IPS-20b (cell line): ENCODE data around the gene USF2.
"Not testable (repeated sequence)": the region's sequence is repeated elsewhere in the genome, so short reads cannot be mapped to it uniquely, and the experiment has no call there.

Experiments
- H3K27ac ChIP-seq: one replicate; pipeline ENCODE4 v1.5.1; 2013; ENCODE audit warnings: low read length
- H3K27me3 ChIP-seq: 2 replicates; pipeline ENCODE4 v1.6.1; 2013; ENCODE audit warnings: mild to moderate bottlenecking, low read length, inconsistent platforms; ENCODE audit not compliant: insufficient read depth
- H3K36me3 ChIP-seq: 2 replicates; pipeline ENCODE4 v1.6.1; 2013; ENCODE audit warnings: low read depth, mild to moderate bottlenecking, inconsistent platforms, low read length, moderate library complexity; ENCODE audit not compliant: insufficient read depth
- H3K4me1 ChIP-seq: 2 replicates; pipeline ENCODE4 v1.6.1; 2013; ENCODE audit warnings: mild to moderate bottlenecking, control low read depth, inconsistent platforms, low read length, moderate library complexity; ENCODE audit not compliant: insufficient read depth
- H3K4me3 ChIP-seq: 2 replicates; pipeline ENCODE4 v1.5.1; 2013; ENCODE audit warnings: mild to moderate bottlenecking, low read length, inconsistent platforms
- H3K9ac ChIP-seq: 2 replicates; pipeline ENCODE4 v1.6.1; 2013; ENCODE audit warnings: low read depth, mild to moderate bottlenecking, inconsistent platforms, low read length, moderate library complexity
- H3K9me3 ChIP-seq: 2 replicates; pipeline ENCODE4 v1.6.1; 2013; ENCODE audit warnings: mild to moderate bottlenecking, low read depth, low read length, inconsistent platforms; ENCODE audit not compliant: insufficient read depth

The USF2 gene

GRCh38 chr19:35228177-35228930 is 40.4 kb upstream of the USF2 start, which contains the start of gene FAM187B:
Gene FAM187B (minus strand): TSS chr19:35228739. CDS start chr19:35228680, 59 bp downstream.
- H3K9me3 ChIP-seq: no peaks in the 10 kb centered on the region

GRCh38 chr19:35229601-35230000 is 39.2 kb upstream of the USF2 start:
- Histone ChIP-seq H3K4me3 (no peak overlapping the region), H3K4me1 (peaks cover 5% of the 10 kb centered on the region; the same call in 1 of the 2 replicates), H3K27me3 (no peaks in the 10 kb centered on the region), H3K9ac (no peak overlapping the region), H3K9me3 (0 out of 2 replicates have a peak, but pooled peaks cover 1% of the 10 kb centered on the region), H3K36me3 (no peaks in the 10 kb centered on the region), H3K27ac (no peak overlapping the region)

More at GRCh38 chr19:35228177-35228930, 40.4 kb upstream of the USF2 start, which contains the start of gene FAM187B:
- no peaks in the 10 kb centered on the region for H3K36me3 ChIP-seq
- H3K27me3 ChIP-seq: no peaks in the 10 kb centered on the region
- no peak within 1 kb of the TSS for H3K27ac ChIP-seq
- no peak within 1 kb of the TSS for H3K4me3 ChIP-seq
- no peak within 1 kb of the TSS for H3K9ac ChIP-seq
- H3K4me1 ChIP-seq: peaks cover 5% of the 10 kb centered on the region; the same call in 1 of the 2 replicates

- no peaks in the 10 kb centered on the region for H3K36me3 ChIP-seq
- no peak overlapping the region for H3K27ac ChIP-seq
- H3K4me1 ChIP-seq: no peaks in the 10 kb centered on the region
- H3K9ac ChIP-seq: no peak overlapping the region
- H3K27me3 ChIP-seq: no peaks in the 10 kb centered on the region
- 0 out of 2 replicates have a peak, but pooled peaks cover 3% of the 10 kb centered on the region for H3K9me3 ChIP-seq
- H3K4me3 ChIP-seq: no peak overlapping the region
These were observed 36.7 kb upstream of the USF2 start for GRCh38 chr19:35231956-35232645.

- H3K36me3 ChIP-seq: no peaks in the 10 kb centered on the region
- H3K4me1 ChIP-seq: no peaks in the 10 kb centered on the region
- H3K9me3 ChIP-seq: 0 out of 2 replicates have a peak, but pooled peaks cover 3% of the 10 kb centered on the region
- no peaks in the 10 kb centered on the region for H3K27me3 ChIP-seq
- H3K9ac ChIP-seq: no peak overlapping the region
- no peak overlapping the region for H3K4me3 ChIP-seq
- H3K27ac ChIP-seq: no peak overlapping the region
These were observed 35.9 kb upstream of the USF2 start for GRCh38 chr19:35232912-35233311.

DNA sequence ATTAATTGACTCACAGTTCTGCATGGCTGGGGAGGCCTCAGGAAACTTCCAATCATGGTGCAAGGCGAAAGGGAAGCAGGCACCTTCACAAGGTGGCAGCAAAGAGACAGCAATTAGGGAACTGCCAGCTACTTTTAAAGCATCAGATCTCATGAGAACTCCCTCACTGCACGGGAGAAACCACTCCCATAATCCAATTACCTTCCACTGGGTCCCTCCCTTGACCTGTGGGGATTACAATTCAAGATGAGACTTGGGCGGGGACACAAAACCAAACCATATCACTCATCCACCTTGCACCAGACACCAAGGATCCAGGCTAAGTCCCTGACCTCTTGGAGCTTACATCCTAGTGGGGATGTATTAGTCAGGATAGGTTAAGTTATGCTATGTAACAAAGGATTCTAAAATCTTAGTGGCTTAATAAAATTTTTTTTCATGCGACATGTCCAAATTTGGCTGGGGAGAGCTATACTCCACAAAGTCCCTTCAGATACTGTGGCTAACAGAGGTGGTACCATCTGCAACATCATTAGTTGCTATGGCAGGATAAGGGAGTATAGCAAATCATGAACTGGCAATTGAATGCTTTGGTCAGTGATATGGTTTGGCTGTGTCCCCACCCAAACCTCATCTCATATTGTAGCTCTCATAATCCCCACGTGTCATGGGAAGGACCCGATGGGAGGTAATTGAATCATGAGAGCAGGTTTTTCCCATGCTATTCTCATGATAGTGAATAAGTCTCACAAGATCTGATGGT is 31.9 kb upstream of the USF2 start:
- no peaks in the 10 kb centered on the region for H3K36me3 ChIP-seq
- H3K9ac ChIP-seq: no peak overlapping the region
- H3K27ac ChIP-seq: no peak overlapping the region
- peaks cover 12% of the 10 kb centered on the region; the same call in 1 of the 2 replicates for H3K9me3 ChIP-seq
- H3K4me3 ChIP-seq: no peak overlapping the region
- H3K4me1 ChIP-seq: no peaks in the 10 kb centered on the region
- H3K27me3 ChIP-seq: no peaks in the 10 kb centered on the region

- not testable (repeated sequence) for H3K27ac ChIP-seq, H3K9ac ChIP-seq, H3K4me1 ChIP-seq, H3K4me3 ChIP-seq, H3K27me3 ChIP-seq, H3K36me3 ChIP-seq
- H3K9me3 ChIP-seq: peaks cover 10% of the 10 kb centered on the region; the same call in 1 of the 2 replicates
These were observed 29.2 kb upstream of the USF2 start for GRCh38 chr19:35239597-35239996.

GRCh38 chr19:35240327-35240726 is 28.4 kb upstream of the USF2 start:
- H3K4me1 ChIP-seq: no peaks in the 10 kb centered on the region
- H3K9ac ChIP-seq: no peak overlapping the region
- H3K36me3 ChIP-seq: no peaks in the 10 kb centered on the region
- H3K27me3 ChIP-seq: no peaks in the 10 kb centered on the region
- no peak overlapping the region for H3K27ac ChIP-seq
- H3K9me3 ChIP-seq: peaks cover 8% of the 10 kb centered on the region; the same call in 1 of the 2 replicates
- no peak overlapping the region for H3K4me3 ChIP-seq

- no peak overlapping the region for H3K27ac ChIP-seq
- no peak overlapping the region for H3K9ac ChIP-seq
- H3K36me3 ChIP-seq: no peaks in the 10 kb centered on the region
- no peak overlapping the region for H3K4me3 ChIP-seq
- no peaks in the 10 kb centered on the region for H3K4me1 ChIP-seq
- H3K9me3 ChIP-seq: peaks cover 8% of the 10 kb centered on the region; the same call in 1 of the 2 replicates
- H3K27me3 ChIP-seq: no peaks in the 10 kb centered on the region
These were observed 27.3 kb upstream of the USF2 start for GRCh38 chr19:35241417-35241816.

GRCh38 chr19:35246466-35247092 is 22.2 kb upstream of the USF2 start:
- Histone ChIP-seq H3K9ac (peak overlapping the region; percentile 99; the same call in 1 of the 2 replicates), H3K9me3 (no peaks in the 10 kb centered on the region), H3K27ac (no peak overlapping the region), H3K36me3 (peaks cover 15% of the 10 kb centered on the region), H3K4me1 (peaks cover 7% of the 10 kb centered on the region), H3K27me3 (no peaks in the 10 kb centered on the region), H3K4me3 (peak overlapping the region; percentile 94; the same call in 1 of the 2 replicates)

GRCh38 chr19:35247526-35248309 is 21.0 kb upstream of the USF2 start:
- Histone ChIP-seq H3K27ac (peak overlapping the region; percentile 98), H3K36me3 (peaks cover 21% of the 10 kb centered on the region), H3K4me1 (peaks cover 7% of the 10 kb centered on the region), H3K4me3 (peak overlapping the region; percentile 94), H3K9me3 (no peaks in the 10 kb centered on the region), H3K27me3 (no peaks in the 10 kb centered on the region), H3K9ac (peak overlapping the region; percentile 99)
